T-helper 17 cell (primary cell): ENCODE measurements around the gene MLN. TPM values are rescaled to one million over a fixed set of nuclear protein-coding genes. Genes with fewer than 3 reads are reported as not detected.

ENCODE experiments used
- ATAC-seq: fragments of 150-1000 bp; cut with Tn5 transposase; 2 replicates; pipeline ENCODE4 v1.10.0; 2021; ENCODE audit warnings: mild to moderate bottlenecking, moderate library complexity
- DNase-seq, 3 donors: peaks; one replicate each; pipeline versions ENCODE4 v3.0.0 to v3.0.0-alpha.2; 2020 to 2021
- H3K9me3 ChIP-seq: one replicate; pipeline ENCODE4 v1.7.0; 2013; ENCODE audit warnings: low read length, mild to moderate bottlenecking; ENCODE audit not compliant: control insufficient read depth, poor library complexity, severe bottlenecking
- H3K27ac Mint-ChIP-seq: one replicate; pipeline ENCODE4 v1.8.0; 2022; ENCODE audit warnings: mild to moderate bottlenecking, moderate library complexity, mixed read lengths
- H3K27me3 Mint-ChIP-seq: one replicate; pipeline ENCODE4 v1.8.0; 2022; ENCODE audit warnings: mixed read lengths
- H3K36me3 Mint-ChIP-seq: one replicate; pipeline ENCODE4 v1.8.0; 2022; ENCODE audit warnings: low read depth, mixed read lengths
- H3K4me1 Mint-ChIP-seq: one replicate; pipeline ENCODE4 v1.8.0; 2022; ENCODE audit warnings: mild to moderate bottlenecking, mixed read lengths
- H3K4me3 Mint-ChIP-seq: one replicate; pipeline ENCODE4 v1.8.0; 2022; ENCODE audit warnings: mild to moderate bottlenecking, moderate library complexity, mixed read lengths
- total RNA-seq, 4 donors: library from RNA in 2 of 4; stranded (reverse) in 2 of 4; gene quantifications; one replicate each; pipeline ENCODE4 v1.2.3 and lab custom pipeline; 2022 to 2026

The MLN gene
- total RNA-seq, 2 donors from 2014 or later = not detected

DNA sequence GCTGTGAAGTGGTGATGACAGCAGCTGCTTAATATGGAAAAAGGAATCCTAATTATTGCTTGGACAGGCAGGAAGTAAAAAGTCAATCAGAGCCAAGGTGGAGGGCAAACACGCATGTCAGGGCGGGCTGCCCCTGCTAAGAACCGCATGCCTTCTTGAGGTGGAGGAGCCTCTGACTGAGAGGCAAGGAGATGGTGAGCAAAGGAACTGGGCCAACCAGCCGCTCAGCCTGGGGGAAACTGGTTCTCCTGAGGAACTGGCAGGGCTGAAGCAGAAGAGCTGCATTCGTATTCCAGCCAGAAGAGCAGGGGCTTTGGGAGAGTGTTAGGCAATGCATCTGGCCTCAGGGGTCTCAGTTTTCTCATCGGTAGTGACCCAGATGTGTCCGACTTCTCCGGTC lies 13.1 kb upstream of the MLN start:
- peaks cover 42% of the 10 kb centered on the region for H3K27me3 Mint-ChIP-seq
- DNase-seq (no peak), ATAC-seq (no peak)
- H3K4me3 Mint-ChIP-seq = no peak overlapping the region
- peaks cover 4% of the 10 kb centered on the region for H3K4me1 Mint-ChIP-seq
- H3K36me3 Mint-ChIP-seq = peaks cover 3% of the 10 kb centered on the region
- no peaks in the 10 kb centered on the region for H3K9me3 ChIP-seq
- H3K27ac Mint-ChIP-seq = no peak overlapping the region

DNA sequence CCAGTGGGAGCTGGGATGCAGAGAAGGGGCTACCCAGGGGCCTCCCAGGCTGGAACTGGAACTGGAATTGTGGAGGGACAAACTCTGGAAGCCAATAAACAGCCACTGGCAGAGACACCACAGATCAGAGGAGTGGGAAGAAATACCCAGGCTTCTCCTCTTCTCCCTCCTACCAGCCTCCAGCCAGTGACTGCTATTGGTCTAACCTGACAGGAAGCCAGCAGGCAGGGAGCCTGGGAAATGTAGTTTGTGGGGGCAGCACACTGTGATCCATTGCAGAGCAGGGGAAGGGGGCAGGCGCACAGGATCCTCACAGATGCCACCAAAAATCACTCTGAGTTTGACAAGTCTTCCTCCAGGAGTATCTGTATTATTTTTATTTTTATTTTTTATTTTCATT lies 12.1 kb upstream of the MLN start:
- peak; percentile 56 for ATAC-seq
- peaks cover 3% of the 10 kb centered on the region for H3K36me3 Mint-ChIP-seq
- H3K4me1 Mint-ChIP-seq = peaks cover 6% of the 10 kb centered on the region
- no peak overlapping the region for H3K4me3 Mint-ChIP-seq
- no peak for DNase-seq
- no peaks in the 10 kb centered on the region for H3K9me3 ChIP-seq
- peaks cover 53% of the 10 kb centered on the region for H3K27me3 Mint-ChIP-seq
- H3K27ac Mint-ChIP-seq = no peak overlapping the region

DNA sequence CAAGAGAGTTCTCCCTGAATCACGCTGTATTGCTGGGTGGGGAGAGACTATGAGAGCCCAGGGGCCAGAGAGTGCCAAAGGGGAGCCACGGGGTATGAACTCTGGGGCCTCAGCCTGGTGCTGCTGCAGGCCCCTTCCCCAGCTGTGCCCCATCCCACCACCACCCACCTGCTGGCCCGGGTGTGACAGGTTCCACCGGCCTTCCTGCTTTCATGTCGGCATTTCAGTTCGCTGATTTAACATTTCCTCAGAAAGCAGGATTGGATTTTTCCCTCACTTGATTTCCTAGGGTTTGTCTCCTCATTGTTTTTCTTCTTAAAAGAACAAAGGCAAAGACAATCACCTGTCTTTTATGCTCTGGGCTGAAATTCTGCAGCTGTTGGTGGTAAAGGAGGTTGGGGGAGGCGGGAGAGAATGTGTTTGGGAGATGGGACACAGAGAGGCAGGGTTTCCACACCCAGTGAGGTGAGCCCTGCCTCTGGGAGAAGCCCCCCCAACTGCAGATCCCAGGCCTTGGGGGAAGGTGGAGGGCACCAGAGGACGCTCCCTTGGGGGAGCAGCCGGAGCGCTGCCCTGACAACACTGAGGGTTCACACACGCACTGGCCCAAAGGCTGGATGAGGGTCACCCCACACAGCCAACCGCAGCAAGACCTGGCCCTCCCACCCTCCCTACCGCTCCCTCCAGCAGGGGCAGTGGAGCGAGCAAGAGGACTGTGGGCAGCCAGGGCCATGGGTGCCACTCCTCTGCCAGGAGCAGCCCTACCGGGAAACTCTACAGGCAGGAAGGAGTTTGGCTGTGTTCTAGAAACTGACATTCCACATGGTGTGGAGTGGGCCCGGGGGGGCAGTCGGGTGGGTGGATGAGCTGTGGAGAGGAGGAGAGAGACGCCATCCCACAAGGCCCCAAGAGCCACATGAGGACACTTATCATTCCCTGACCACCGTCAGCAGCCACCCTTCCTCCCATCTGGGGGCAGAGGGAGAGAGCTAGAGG lies 10.5 kb upstream of the MLN start:
- peaks cover 6% of the 10 kb centered on the region for H3K4me1 Mint-ChIP-seq
- no peak overlapping the region for H3K27ac Mint-ChIP-seq
- H3K27me3 Mint-ChIP-seq = peaks cover 63% of the 10 kb centered on the region
- ATAC-seq (no peak), DNase-seq (no peak)
- H3K9me3 ChIP-seq = no peaks in the 10 kb centered on the region
- H3K4me3 Mint-ChIP-seq = no peak overlapping the region
- H3K36me3 Mint-ChIP-seq = peaks cover 3% of the 10 kb centered on the region

DNA sequence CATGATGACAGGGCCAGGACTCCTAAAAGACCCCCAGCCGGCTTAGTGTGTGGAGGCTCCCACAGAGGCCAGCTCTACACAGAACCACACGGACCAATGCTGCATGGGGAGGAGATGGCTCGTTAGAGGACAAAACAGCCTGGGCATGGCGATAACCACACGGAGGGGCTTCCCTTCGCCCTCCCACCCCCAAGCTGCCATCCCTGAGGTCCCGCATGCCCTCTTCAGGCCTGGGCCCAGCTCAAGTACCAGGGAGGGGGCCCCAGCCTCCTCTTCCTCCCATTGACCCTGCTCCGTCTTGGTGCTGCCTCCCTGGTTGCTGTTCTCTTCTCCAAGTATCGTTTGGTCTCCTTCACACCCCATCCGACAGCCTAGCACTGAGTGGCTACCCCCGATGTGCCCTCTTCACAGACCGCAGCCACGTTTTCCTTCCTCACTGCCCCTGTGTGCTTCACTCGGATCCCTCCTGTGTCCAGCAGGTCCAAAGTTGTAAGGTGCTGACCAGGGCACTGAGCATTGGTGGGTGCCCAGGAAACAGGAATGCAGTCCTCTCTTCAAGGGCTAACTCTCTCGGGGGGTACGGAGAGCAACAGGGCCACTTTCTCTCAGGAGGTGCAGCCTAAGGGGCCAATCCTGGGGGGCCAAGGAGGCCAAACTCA lies 9.6 kb upstream of the MLN start:
- H3K9me3 ChIP-seq = no peaks in the 10 kb centered on the region
- Mint-ChIP-seq H3K4me1 (peaks cover 3% of the 10 kb centered on the region), H3K27me3 (peaks cover 63% of the 10 kb centered on the region), H3K4me3 (no peak overlapping the region), H3K36me3 (peaks cover 3% of the 10 kb centered on the region), H3K27ac (no peak overlapping the region)
- no peak for DNase-seq
- ATAC-seq = no peak

DNA sequence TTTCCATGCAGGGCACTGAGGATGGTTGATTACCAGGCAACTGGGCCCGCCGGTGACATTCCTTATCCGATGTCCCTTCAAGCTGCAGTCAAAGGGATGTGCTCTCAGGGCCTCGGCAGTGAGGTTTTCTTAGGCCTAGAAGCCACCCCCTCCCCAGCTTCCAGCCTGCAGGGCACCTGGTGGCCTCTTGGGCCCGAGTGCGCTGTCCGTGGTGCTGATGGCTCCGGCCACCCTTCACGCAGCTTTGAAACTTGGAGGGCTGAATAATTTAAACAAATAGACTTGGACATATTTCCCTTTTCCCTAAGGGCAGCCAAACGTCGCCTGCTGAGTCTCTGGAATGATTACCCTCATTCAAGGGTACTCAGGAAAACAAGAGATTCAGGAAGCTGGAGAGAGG lies 8.9 kb upstream of the MLN start:
- no peak for ATAC-seq
- Mint-ChIP-seq H3K4me1 (peaks cover 10% of the 10 kb centered on the region), H3K27me3 (peaks cover 68% of the 10 kb centered on the region), H3K27ac (no peak overlapping the region), H3K4me3 (no peak overlapping the region), H3K36me3 (peaks cover 3% of the 10 kb centered on the region)
- no peaks in the 10 kb centered on the region for H3K9me3 ChIP-seq
- peak in 1 of 3 donors; percentile 9 for DNase-seq

DNA sequence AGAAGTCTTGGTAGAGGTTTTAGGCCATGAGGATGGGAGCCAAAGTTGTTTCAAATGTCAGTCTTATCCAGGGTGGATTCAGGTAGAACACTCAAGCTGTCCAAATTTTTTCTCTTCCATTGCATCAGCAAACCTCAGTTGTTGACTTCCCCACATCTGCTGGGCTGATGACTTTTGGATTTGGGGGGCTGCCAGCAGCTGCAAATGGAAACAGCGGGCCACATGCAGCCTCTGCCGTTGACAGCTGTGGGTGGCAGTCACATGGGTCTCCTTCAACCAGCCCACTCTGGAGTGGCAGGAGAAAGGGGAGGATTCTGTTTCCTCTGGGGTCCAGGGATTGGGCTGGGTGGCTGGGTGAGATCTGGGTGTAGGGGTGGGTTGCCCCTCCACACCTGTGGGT lies 5.8 kb upstream of the MLN start:
- H3K9me3 ChIP-seq = no peaks in the 10 kb centered on the region
- no peak for ATAC-seq
- Mint-ChIP-seq H3K4me1 (peaks cover 14% of the 10 kb centered on the region), H3K36me3 (no peaks in the 10 kb centered on the region), H3K4me3 (no peak overlapping the region), H3K27ac (no peak overlapping the region), H3K27me3 (peaks cover 68% of the 10 kb centered on the region)
- DNase-seq = no peak

DNA sequence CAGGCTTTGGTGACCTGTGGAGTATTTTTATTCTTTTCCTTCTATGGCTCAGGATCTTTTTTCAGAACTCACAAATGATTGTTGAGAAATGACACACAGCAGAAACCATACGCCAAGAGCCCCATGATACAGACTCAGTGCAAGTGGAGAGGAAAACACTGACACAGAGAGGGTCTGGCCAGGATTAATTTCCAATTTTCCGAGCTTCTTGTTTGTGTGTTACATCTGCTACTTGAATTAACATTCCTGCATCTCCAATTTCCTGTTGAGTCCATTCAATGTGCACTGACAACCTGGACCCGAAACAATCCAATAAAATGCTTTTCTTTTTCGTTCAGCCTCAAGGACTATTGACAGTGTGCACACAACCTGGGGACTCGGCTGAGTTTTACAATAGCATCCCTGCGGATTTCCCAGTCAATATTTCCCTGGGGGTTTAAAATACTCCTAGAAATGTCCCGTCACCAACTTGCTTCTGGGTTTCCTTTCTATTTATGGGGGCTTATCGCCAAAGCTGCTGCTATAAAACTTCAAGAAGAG lies 4.9 kb upstream of the MLN start:
- no peak overlapping the region for H3K4me3 Mint-ChIP-seq
- no peaks in the 10 kb centered on the region for H3K9me3 ChIP-seq

DNA sequence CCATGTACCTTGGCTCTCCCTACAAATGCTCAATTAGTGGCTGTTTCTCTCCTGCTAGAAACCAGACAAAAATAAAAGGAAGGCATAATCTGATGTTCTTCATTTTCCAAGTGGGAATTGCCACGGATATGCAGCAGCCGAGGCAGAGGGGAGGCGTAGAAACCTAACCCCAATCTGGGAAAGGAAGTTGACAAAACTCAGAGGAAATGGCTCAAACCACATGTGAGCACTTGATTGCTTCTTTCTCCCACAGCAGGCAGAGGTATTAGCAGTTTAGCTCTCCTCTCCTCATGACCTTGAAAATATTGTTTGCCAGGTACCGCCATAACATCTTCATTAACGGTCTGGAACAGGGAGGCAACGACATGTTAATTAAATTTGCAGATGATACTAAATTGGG lies 3.8 kb upstream of the MLN start:
- no peak for ATAC-seq
- peaks cover 64% of the 10 kb centered on the region for H3K27me3 Mint-ChIP-seq
- peak overlapping the region; percentile 69 for H3K4me3 Mint-ChIP-seq
- H3K4me1 Mint-ChIP-seq = peaks cover 13% of the 10 kb centered on the region
- no peaks in the 10 kb centered on the region for H3K36me3 Mint-ChIP-seq
- H3K27ac Mint-ChIP-seq = no peak overlapping the region
- DNase-seq = no peak
- H3K9me3 ChIP-seq = no peaks in the 10 kb centered on the region

More for the DNA sequence above, 4.9 kb upstream of the MLN start:
- Mint-ChIP-seq H3K4me1 (peaks cover 14% of the 10 kb centered on the region), H3K27me3 (peaks cover 72% of the 10 kb centered on the region), H3K36me3 (no peaks in the 10 kb centered on the region), H3K27ac (no peak overlapping the region)
- DNase-seq (no peak), ATAC-seq (no peak)

DNA sequence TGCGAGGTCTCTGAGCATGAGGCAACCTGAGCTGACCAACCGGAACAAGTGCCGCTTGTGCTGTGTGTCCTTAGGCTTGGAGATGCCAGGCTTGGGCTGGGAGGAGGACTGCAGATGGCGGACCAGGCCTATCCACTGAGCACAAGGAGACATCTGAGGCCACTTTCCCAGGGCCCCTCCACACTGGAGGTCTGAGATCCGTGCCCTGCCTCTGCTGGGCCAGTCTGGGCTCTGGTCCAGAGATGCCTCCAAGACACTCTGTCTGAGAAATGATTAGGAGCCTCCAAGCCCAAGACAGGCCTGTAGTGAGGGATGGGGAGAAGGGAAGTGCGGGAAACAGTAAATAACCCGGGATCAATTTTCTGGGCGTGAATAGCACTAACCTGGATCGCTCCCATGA lies 3.0 kb upstream of the MLN start:
- peaks cover 56% of the 10 kb centered on the region for H3K27me3 Mint-ChIP-seq
- no peak for DNase-seq

DNA sequence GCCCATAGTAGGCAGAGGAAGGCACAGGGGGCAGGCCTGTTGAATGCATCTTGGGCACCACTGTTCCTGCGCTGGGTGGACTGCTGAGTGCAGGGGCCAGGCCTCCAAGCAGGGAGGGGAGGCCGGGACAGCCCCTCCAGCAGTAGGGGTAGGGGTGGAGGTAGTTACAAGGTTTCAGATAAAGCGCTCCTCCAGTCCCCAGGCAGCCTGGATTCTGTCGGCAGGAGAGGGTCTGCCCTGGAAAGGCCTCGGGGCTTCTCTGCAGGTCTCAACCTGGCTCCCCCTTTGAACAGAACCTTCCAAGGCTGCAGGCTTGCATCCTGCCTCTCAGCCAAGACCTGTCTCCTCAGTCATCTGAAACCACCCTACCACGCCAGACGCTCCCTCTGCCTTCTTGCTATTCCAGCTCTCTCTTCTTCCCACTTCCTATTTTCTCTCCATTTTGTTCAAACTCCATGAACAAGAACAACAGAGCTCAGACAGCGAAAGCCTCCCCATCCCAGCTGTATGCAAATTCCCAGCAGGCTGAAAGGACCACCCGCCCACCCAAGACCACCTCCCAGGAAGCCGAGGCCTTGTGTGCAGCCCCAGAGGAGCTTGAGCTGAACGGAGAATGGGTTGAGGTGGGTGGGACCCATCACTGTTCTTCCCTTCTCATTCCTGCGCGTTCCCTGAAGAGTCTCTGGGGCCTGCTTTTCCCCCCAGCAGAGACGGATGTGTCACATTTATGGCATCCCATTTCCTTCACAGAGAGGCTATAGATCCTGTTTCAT lies 1.4 kb downstream of the MLN start:
- DNase-seq (no peak), ATAC-seq (no peak)
- no peak overlapping the region for H3K4me3 Mint-ChIP-seq
- H3K36me3 Mint-ChIP-seq = peaks cover 4% of the 10 kb centered on the region
- peaks cover 9% of the 10 kb centered on the region for H3K4me1 Mint-ChIP-seq
- H3K9me3 ChIP-seq = no peaks in the 10 kb centered on the region
- no peak overlapping the region for H3K27ac Mint-ChIP-seq
- peaks cover 42% of the 10 kb centered on the region for H3K27me3 Mint-ChIP-seq

More for the DNA sequence above, 3.0 kb upstream of the MLN start:
- Mint-ChIP-seq H3K4me1 (peaks cover 13% of the 10 kb centered on the region), H3K36me3 (no peaks in the 10 kb centered on the region), H3K27ac (no peak overlapping the region), H3K4me3 (no peak overlapping the region)
- no peaks in the 10 kb centered on the region for H3K9me3 ChIP-seq
- ATAC-seq = no peak

DNA sequence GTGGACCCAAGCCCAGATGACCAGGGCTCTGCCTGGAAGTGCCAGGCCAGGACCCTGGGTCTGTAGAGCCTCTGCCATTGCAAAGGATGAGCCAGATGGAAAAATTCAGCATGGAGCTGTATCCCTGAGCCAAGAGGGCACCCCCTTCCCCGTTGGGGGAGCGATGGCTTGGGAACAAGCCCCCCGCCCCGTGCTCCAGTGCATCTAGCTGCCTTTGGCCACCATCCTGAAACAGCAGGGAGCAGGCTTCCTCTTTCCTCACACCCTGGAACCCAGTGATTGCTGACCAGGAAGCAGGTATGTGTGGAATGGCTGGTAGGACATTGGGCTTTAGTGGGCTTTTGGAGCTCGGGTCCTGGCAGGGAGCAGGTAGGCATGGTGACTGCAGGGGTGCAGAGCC lies 2.2 kb downstream of the MLN start:
- H3K4me3 Mint-ChIP-seq = no peak overlapping the region
- H3K27ac Mint-ChIP-seq = no peak overlapping the region
- DNase-seq (no peak), ATAC-seq (no peak)
- H3K9me3 ChIP-seq = no peaks in the 10 kb centered on the region
- peaks cover 6% of the 10 kb centered on the region for H3K36me3 Mint-ChIP-seq
- peaks cover 10% of the 10 kb centered on the region for H3K4me1 Mint-ChIP-seq
- H3K27me3 Mint-ChIP-seq = peaks cover 46% of the 10 kb centered on the region

DNA sequence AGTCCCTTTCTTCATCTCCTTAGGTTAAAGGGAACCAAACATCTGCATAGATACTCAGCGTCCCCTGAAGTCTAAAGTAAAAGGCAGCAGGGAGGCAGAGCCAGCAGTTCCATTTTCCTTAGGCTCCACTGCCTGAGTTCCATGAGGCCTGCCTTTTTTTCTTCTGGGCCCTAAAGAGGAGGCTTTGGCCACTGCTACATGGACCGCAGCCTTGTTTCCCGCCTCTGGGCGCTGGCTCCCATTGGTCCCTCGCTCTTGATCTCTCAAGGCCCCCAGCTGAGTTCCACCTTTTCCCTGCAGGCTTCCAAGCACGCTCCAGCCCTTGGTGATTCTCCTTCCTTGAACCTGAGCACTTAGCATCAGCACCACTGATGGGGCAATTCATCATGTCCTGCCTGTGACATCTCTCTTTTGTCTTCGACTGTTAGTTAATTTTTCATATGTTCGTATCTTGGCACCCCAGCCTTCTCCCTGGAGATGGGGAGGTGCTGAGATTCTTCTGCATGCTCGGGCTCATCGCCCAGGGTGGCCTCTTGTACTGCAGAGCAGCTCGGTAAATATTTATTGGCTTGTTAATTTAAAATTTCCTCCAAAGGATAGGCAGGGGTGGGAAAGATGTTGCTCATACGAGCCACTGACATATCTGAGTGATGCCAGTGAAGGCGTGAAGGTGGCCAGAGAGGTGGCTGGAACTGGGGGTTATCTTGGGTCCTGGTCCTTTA lies 3.4 kb downstream of the MLN start:
- no peaks in the 10 kb centered on the region for H3K9me3 ChIP-seq
- Mint-ChIP-seq H3K27ac (no peak overlapping the region), H3K27me3 (peaks cover 46% of the 10 kb centered on the region), H3K4me3 (no peak overlapping the region), H3K4me1 (peaks cover 10% of the 10 kb centered on the region), H3K36me3 (peaks cover 6% of the 10 kb centered on the region)
- DNase-seq = no peak
- no peak for ATAC-seq
